ENCODE measurements around the gene PLCB1. TPM values are rescaled to one million over a fixed set of nuclear protein-coding genes. Genes with fewer than 3 reads are reported as not detected.

Gene PLCB1
- polyA plus RNA-seq, 1 donor: 8.5 TPM

DNA sequence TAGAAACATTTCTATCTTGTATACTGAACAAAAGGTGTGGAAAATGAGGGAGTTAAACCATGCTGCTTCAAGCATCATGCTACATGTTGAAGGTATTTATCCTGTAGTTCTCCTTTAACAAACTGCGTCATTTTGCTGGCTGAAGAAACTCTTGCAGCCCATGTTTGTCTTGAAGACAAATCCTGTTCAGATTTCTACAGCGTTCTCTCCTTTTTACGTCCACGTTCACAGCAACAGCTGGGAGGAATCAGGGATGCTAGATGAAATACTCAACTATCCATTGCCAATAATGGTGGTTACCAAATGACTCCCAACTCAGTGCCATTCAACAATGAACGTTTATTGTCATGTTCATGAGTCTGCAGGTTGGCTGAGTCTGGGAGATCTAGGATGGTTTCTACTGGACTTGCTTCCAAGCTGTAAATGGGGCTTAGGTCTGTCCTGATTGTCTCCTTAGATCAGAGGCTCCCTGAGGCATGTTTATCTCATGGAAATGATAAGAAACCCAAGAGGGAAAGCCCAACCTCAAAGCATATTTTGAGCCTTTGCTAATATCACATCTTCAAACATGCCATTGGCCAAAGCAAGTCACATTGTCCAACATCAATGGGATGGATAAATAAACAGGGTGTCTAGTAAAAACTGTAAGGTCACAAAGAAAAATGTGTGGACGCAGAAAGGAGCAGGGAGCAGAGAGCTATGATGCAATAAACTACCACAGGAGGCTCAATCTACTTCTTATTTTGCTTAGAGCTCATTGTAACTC lies 2.7 kb upstream of the PLCB1 start:
- DNase-seq (ENCODE audit: low read depth): no peak

DNA sequence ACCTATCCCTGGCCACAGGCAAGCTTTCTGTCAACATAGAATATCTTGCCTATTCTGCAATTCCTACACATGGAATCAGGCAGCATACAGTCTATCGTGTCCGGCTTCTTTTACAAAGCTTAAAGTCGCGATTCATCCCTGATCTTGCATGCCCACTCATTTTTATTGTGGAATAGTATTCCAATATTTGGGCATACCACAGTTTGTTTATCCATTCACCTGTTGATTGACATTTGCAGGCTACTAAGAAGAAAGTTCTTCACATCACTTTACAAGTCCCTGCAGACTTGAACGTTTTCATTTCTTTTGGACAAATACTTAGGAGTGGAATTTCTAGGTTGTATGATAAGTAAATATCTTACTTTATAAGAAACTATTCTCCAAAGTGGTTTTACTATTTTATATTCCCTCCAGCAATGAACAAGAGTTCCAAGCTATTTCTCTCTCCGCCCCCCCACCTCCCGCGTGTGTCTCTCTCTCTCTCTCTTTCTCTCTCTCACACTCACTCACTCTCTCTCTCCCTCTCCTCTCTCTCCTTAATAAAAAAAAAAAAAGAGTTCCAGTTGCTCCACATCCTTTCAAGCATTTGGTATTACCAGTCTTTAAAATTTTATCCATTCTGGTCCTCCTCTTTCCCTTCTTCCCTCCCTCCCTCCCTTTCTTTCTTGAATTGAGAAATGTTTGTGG lies 1.1 kb upstream of the PLCB1 start:
- no peak for DNase-seq (ENCODE audit: low read depth)

DNA sequence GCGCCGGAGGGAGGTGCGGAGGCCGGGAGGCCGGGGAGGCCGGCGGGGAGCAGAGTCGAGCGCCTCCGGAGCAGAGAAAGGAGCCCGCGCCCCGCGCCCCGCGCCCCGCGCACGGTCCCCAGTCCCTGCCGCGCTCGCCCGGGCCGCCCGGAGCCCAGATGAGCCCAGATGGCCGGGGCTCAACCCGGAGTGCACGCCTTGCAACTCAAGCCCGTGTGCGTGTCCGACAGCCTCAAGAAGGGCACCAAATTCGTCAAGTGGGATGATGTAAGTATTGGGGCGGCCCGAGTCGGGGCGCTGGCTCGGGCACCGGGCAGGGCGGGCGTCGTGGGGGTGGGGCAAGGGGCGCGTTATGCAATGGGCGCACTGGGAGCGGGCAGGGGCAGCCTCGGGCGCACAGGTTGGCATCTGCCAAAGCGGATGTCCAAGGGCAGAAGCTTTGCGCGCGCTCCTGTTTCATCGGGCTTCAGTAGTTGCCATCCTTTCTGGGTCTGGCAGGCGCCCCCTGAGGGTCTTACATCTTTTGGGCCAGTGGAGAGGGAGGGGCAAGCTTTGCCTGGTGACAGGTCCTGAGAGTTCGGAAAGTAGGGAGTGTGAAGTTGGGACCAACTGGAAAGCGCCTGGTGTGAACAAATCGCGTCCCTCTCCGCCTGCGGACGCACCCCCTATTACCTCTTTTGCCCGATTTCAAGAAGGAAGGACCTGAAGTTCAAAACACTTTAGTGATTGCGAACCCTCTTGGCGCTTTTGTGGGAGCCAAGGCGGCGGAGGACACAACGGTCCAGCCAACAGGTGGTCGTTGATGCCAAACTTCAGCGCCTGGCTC lies 631 bp downstream of the PLCB1 start:
- no peak for DNase-seq (ENCODE audit: low read depth)

DNA sequence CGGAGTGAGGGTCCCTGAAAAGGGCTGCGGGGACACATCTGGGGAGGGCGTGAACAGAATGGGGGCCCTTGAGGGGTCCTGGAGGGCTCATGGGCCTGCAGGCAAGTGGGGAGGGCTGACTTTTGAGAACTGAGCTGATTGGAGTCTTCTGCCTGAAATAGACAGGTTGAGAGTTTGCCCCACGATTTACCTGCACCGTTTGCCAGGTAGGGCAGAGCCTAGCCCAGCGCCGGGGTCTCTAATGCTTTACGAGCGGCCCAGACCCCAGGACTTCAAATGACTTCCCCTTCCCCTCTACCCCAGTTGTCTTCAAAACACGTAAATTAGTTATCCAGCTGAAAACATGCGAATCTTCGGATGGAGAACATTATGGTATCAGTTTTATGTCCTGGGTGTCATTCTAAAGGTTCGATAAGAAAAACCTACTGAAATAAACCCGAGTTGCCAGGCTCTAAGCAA lies 1.3 kb downstream of the PLCB1 start:
- DNase-seq (ENCODE audit: low read depth): no peak

DNA sequence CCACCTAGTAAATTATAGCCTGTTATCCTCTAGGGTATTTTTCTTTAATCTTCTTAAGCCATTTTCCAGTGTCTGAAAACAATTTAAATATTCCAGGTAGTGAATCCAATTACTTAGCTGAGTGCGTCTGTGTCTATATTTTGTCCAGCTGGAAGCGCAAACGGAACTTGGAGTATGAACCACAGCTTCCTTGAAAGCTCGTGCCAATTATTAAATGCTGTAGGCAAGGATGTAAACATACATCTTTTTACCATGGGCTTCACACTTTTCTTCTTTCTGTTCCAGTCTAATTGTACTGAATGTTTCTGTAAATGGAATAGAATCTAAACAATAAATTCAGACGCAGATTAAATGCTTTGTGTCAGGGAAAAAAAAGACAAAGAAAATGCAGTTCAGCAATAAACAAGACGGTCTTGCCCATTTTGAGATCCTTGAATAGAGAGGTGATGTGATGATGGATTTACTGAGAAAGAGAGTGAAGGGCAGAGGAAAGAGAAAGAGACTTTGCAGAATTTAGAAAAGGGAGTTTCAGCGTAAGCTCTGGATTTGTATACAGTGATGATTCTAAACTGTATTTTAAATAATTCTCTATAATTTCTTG lies 1.9 kb downstream of the PLCB1 start:
- DNase-seq (ENCODE audit: low read depth): no peak

DNA sequence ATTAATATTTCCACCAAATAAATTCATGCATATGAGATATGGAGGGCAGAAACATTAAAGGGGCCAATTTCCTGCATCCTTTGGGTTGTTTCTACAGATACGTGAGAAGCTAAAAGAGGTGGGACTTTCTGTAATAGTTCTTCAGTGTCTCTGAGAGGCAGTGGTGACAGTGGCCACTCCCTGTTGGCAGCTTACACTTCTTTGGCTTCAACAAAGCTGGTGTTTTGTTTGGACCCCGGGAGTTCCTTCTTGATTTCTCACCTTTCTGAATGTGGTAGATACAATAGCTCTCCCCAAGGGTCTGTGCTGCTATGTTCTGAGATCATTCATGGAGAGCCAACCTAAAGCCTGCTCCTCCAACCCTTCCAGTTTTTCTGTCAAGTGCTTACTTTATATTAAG lies 7.8 kb downstream of the PLCB1 start:
- no peak for DNase-seq (ENCODE audit: low read depth)

DNA sequence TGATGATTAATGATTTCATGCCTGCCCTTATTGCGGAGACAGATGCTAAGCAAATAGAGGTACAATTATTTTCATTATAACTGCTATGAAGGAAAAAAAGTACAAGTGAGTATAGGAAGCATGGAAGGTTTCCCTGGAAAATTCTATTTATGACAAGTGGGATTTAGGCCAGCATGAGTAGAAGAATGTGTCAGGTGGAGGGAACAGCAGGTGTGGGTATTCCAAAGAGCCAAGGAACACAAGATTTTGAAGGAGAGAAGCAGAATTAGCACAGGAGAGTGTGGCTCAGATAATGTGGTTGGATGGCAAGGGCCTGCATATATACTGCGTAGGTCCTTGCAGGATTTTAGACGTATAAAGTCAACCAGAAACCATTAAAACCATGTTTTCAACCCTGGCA lies 11.4 kb downstream of the PLCB1 start:
- DNase-seq (ENCODE audit: low read depth): no peak

DNA sequence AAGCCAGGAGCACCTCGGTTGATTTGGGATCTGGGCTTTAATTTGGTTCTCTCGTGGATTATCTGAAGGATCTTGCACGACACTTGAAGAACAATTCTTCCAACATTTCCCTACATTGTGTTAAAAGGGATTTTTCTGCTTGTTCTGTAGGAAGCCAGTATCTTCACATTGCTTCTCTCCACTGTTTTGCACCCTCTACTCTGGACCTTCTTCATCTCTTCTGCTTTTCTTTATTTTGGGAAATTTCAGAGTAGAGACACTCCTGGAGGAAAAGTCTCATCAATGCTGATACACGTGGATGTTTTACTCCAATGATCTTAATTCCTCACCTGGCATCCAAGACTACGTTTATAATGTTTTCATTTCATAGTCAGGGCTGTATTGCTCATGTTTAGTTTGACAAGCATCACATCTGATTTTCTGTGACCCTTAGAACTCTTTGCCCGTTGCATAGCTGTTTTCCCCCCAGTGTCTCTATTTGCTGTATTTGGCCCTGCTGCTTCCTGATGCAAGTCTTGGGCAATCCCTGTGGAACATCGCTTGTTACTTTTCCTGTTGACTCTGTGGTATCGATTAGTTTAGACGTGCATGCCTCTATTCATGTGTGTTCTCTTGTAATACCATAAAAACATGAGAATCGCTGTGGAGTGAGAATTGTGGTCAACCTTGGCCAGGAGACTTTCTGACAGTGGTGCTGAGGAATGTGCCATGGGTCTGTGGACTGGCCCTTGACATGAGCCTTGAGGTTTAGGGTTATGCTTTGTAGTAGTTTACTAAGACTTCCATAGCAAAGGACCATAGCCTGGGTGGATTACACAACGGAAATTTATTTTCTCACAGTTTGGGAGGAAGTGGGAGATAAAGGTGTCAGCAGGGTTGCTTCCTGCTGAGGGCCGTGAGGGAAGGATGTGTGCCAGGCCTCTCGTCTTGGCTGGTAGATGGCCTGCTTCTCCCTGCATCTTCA lies 12.5 kb downstream of the PLCB1 start:
- DNase-seq (ENCODE audit: low read depth): no peak

DNA sequence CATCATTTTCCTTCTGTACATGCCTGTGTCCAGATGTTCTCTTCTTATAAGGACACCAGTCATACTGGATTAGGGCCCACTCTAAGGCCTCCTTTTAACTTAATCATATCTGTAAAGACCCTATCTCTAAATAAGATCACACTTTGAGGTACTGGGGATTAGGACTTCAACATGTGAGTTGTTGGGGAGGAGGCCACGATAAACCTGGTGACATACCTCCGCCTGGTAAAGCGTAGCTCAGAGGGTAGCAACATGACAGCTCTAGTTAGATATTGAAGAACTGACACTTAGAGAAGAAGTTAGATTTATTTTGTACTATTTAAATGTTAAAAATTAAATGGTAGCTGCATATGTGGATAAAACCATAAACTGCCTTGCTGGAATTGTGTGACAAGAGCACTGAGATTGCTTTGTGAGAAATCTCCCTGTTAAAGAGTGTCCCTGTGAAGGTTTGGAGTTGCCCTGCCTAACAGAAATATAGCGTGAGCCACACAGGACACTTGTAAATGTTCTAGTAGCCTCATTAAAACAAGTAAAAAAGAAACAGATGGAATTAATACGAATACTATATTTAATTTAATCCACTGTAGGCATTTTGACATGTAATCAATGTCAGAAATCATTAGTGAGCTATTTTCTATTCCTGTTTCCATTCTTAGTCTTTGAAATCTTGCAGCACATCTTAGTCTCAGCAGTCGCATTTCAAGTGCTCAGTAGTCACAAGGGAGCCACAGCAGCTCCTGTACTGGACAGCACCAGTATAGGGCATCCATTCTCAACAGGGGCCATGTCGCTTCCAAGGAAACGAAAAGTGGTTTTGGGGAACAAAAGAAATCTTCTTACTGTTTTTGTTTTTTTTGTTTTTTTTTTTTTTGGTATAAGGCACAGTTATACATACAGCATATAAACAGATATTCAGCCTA lies 13.4 kb downstream of the PLCB1 start:
- DNase-seq (ENCODE audit: low read depth): no peak

DNA sequence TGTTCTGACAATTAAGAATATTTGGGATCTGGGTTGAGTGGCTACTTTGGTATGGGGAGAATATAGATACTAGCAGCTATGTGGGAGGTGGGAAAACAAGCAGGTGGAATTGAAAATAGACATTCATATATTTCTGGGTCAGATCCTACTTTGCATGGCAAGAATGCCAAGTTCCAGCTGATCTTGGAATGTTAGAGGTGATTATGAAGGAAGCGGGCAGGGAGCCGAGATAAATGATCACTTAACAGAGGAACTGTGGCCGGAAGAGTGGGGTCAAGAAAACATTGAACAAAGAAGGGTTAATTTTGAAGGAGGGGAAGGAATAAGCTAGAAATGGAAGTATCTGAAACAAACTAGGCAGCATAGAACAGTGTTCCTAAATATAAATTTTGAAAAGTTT lies 15.4 kb downstream of the PLCB1 start:
- DNase-seq (ENCODE audit: low read depth): no peak

DNA sequence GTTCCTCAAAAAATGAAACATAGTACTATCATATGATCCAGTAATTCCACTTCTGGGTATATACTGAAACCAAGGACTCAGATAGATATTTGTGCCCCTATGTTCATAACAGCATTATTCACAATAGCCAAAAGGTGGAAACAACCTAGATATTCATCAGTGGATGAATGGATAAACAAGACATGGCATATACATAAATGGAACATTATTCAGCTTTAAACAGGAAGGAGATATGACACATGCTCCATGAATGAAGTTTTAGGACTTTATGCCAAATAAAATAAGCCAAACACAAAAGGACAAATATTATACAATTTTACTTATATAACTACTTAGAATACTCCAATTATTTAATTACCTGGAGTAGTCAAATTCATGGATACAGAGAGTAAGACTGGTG lies 16.4 kb downstream of the PLCB1 start:
- no peak for DNase-seq (ENCODE audit: low read depth)

DNA sequence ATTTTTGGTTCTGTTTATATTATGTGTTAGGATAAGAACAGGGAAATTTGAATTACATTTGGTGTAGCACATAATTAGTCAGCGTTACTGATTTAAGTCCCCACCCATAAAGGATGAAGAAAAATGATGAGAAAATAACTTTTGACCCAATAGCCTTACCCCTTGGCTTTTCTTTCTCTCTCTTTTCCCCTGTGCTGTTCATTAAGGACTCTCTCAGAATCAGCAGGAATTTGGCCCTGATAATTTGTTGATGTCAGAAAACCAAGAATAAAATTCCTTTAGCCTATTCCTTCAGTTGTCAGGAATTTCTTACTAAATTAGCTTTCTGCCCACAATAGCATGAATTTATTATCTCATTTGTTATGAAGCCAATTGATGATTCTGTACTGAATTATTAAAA lies 18.5 kb downstream of the PLCB1 start:
- no peak for DNase-seq (ENCODE audit: low read depth)

DNA sequence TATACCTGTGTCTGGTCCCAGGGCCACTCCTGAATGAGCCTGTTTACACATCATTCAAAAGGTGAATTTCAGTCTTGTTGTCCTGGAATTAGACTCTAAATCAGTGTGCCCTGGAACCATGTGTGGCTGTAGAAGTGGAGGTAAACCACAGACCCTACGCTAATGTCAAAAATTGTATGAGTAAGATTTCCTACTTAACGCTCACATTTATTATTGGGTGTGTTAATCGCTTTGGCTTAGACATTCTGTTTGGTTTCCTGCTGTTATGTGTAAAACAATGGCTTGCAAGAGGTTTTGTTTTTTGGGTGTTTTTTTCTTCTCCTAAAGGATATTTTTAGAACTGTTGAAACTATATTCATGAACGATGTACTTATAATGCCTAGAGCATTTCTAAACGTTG lies 19.3 kb downstream of the PLCB1 start:
- DNase-seq (ENCODE audit: low read depth): no peak

DNA sequence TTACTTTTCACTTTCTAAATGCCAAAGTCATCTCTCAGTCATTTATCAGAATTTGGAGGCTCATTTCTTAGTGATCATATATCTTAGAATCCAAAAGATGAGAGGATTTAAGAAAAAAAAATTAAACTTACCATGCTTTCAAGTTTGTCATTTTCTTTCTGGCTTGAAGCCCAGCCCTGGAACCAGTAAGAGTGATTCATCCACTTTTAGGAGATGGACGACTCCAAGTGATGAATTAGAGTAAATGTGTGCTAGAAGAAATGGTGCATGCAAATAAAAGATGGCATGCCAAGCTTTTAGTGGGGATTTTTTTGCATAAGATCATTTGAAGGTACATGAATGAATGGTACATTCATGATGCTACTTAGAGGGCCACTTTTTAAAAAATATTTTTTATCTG lies 20.1 kb downstream of the PLCB1 start:
- DNase-seq (ENCODE audit: low read depth): no peak

DNA sequence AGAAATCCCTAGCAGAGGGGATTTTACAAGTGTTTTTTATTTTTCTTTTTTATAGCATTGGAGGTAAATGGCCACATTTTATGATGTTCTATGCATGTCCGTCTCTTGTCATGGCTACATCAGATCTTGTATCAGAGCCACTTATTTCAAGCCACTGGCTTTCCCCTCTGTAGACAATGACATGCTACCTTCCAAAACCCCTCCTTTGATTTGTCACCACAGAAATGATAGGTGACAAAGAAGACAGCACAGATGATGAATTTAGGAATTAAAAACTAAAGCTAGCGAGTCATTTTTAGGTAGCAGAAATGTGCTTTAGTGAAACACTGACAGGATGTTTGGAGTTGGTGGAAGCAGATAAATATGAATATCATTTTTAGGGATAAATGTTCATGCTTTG lies 20.8 kb downstream of the PLCB1 start:
- no peak for DNase-seq (ENCODE audit: low read depth)

DNA sequence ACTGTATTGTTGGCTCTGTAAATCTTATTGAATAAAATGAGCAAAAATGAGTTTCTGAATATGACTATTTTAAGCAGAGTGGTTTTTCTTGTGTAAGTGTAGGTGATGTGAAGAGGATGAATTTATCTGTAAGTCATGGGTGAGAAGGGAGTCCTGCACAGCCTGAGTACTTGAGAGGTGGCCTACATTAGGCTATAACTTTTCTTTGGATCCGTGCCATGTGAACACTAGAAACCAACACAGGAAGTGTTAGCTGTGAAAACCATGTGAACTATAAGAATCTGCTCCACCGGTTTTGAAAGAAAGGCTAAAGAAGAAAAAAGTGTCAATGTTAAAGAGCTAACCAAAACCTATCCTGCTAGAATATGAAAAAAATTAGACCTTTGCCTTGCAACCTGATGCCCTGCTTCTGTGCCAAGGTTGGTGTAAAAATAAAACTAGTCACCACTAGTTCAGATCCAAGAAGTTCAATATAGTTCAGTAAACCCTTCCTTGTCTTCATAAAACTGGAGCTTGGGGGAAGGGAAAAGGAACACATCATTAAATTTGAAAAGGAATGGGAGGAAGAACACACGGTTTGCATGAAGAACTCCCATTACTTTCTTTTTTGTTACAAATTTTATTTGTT lies 21.3 kb downstream of the PLCB1 start:
- no peak for DNase-seq (ENCODE audit: low read depth)

DNA sequence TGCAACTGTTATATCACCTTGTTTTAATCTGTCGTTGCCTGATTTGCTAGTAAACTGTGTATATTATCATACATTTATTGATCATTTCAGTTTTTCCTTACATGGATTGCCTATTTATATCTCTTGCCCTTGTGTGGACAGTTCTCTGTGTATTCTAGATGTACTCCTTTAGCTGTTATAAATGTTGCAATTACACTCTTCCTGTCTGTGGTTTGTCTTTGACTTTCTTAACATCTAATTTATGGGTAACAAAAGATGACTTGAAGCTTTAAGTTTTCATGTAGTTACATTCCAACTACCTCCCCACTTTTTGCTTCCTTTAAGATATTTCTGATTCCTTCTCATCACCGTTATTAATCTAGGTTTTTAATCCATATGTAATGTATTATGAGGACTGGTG lies 22.6 kb downstream of the PLCB1 start:
- no peak for DNase-seq (ENCODE audit: low read depth)

DNA sequence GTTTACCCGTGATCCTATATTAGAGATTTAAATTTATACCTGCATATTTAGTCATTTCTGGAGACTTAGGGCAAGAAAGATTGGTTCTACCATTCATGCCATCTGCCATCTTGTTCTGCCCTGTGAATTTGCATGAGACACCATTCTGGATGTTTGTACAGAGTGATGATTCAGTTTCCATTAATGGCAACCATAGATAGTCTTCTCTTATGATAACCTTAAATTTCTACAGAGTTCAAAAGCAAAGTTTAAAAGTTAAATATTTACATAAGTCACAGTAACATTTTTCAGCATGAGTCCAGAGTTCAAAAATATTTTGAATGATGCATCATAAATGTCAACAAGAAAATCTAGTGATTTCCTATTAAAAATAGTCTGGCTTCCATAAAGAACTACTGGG lies 23.2 kb downstream of the PLCB1 start:
- no peak for DNase-seq (ENCODE audit: low read depth)

DNA sequence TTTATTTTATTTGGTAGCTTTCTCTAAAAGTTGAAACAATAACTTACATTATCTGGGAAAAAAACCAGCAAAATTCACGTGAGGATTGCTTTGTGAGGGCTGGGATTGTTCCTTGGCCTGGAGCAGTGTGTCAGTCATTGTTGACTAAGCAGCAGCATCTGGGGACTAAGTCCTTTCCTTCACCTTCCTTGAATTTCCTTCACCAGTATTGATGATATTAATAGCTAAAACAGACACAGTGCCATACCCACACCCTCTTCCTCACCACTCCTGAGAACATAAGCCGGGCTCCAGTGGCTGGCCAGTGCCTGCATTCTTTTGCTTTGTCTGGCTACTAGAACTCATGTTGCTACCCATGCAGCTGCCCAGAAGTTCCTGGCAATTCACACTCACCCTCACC lies 23.7 kb downstream of the PLCB1 start:
- no peak for DNase-seq (ENCODE audit: low read depth)

Measured in forelimb muscle (tissue), 1 donor.